GOT3 (cell line): ENCODE measurements around the gene PDZRN4.
"Not testable (repeated sequence)": the region's sequence is repeated elsewhere in the genome, so short reads cannot be mapped to it uniquely, and the experiment has no call there.

Experiments used
- DNase-seq: peaks from one replicate; lab custom pipeline; 2025; ENCODE audit warnings: mixed read lengths; lab: John Stamatoyannopoulos, UW

Gene PDZRN4

GRCh38 chr12:41188058-41188840 lies at the start of gene PDZRN4:
TSS of gene PDZRN4 (plus strand) at chr12:41188320.
- DNase-seq, result no peak

GRCh38 chr12:41140117-41140516 lies 48.0 kb upstream of the PDZRN4 start:
- no peak for DNase-seq

GRCh38 chr12:41141104-41141503 lies 47.0 kb upstream of the PDZRN4 start:
- no peak for DNase-seq

- DNase-seq, result no peak
Measured at GRCh38 chr12:41142376-41142775, 45.7 kb upstream of the PDZRN4 start.

- no peak for DNase-seq
Measured at GRCh38 chr12:41151793-41152192, 36.3 kb upstream of the PDZRN4 start.

- no peak for DNase-seq
Measured at GRCh38 chr12:41162461-41162860, 25.7 kb upstream of the PDZRN4 start.

GRCh38 chr12:41167701-41168100 lies 20.4 kb upstream of the PDZRN4 start:
- DNase-seq, result no peak

GRCh38 chr12:41174602-41175001 lies 13.5 kb upstream of the PDZRN4 start:
- no peak for DNase-seq

- not testable (repeated sequence) for DNase-seq
Measured at GRCh38 chr12:41179507-41179906, 8.6 kb upstream of the PDZRN4 start.

- no peak for DNase-seq
Measured at GRCh38 chr12:41184864-41185263, 3.3 kb upstream of the PDZRN4 start.

GRCh38 chr12:41186026-41186425 lies 2.1 kb upstream of the PDZRN4 start:
- DNase-seq, result no peak

- DNase-seq, result no peak
Measured at GRCh38 chr12:41188841-41189394, 798 bp downstream of the PDZRN4 start.

- DNase-seq, result no peak
Measured at GRCh38 chr12:41189395-41190251, 1.5 kb downstream of the PDZRN4 start.

- no peak for DNase-seq
Measured at GRCh38 chr12:41190338-41190737, 2.2 kb downstream of the PDZRN4 start.

- not testable (repeated sequence) for DNase-seq
Measured at GRCh38 chr12:41191549-41191948, 3.4 kb downstream of the PDZRN4 start.

GRCh38 chr12:41193311-41193710 lies 5.2 kb downstream of the PDZRN4 start:
- DNase-seq, result no peak

GRCh38 chr12:41202051-41202450 lies 13.9 kb downstream of the PDZRN4 start:
- no peak for DNase-seq

GRCh38 chr12:41205070-41205709 lies 17.1 kb downstream of the PDZRN4 start:
- no peak for DNase-seq

GRCh38 chr12:41206298-41206697 lies 18.2 kb downstream of the PDZRN4 start:
- no peak for DNase-seq

- no peak for DNase-seq
Measured at GRCh38 chr12:41211448-41211847, 23.3 kb downstream of the PDZRN4 start.

GRCh38 chr12:41212625-41213024 lies 24.5 kb downstream of the PDZRN4 start:
- no peak for DNase-seq

GRCh38 chr12:41213107-41213506 lies 25.0 kb downstream of the PDZRN4 start:
- no peak for DNase-seq
